NT2/D1 (cell line): Measurements from ENCODE around the gene ADCY9.

Source experiments
- DNase-seq: peaks from one replicate; pipeline ENCODE4 v3.0.0-alpha.2; 2011; ENCODE audit warnings: low read depth, low spot score
- H3K27me3 ChIP-seq: 2 replicates; pipeline ENCODE4 v1.6.0; 2011; ENCODE audit warnings: mild to moderate bottlenecking; ENCODE audit not compliant: insufficient read length, insufficient read depth
- H3K36me3 ChIP-seq: 2 replicates; pipeline ENCODE4 v1.6.1; 2011; ENCODE audit warnings: mild to moderate bottlenecking, low read length, mixed read lengths; ENCODE audit not compliant: insufficient read depth, insufficient read length
- H3K4me1 ChIP-seq: 2 replicates; pipeline ENCODE4 v1.5.1; 2011; ENCODE audit not compliant: insufficient read depth, insufficient read length
- H3K4me3 ChIP-seq: 2 replicates; pipeline ENCODE4 v1.5.1; 2011; ENCODE audit warnings: low read depth; ENCODE audit not compliant: insufficient read length
- H3K9ac ChIP-seq: 2 replicates; pipeline ENCODE4 v1.6.0; 2011; ENCODE audit warnings: low read depth; ENCODE audit not compliant: insufficient read length
- H3K9me3 ChIP-seq: 2 replicates; pipeline ENCODE4 v1.5.1; 2011; ENCODE audit warnings: mild to moderate bottlenecking, low read length; ENCODE audit not compliant: insufficient read depth
- SUZ12 ChIP-seq: IDR thresholded peaks from 2 replicates; pipeline ENCODE4 v1.6.1; 2011; ENCODE audit not compliant: insufficient read length, insufficient read depth; ENCODE audit errors: extremely low read depth
- YY1 ChIP-seq: IDR thresholded peaks from 2 replicates; pipeline ENCODE4 v1.6.1; 2011; ENCODE audit not compliant: insufficient read length, insufficient read depth
- ZNF274 ChIP-seq: IDR thresholded peaks from 2 replicates; pipeline ENCODE4 v1.6.1; 2011; ENCODE audit warnings: mild to moderate bottlenecking, low read depth, low read length

ADCY9 gene

GRCh38 chr16:4090351-4090851, 25.8 kb downstream of the ADCY9 start:
- Histone ChIP-seq H3K9ac (no peak overlapping the region), H3K4me1 (peaks cover 4% of the 10 kb centered on the region), H3K36me3 (no peaks in the 10 kb centered on the region), H3K27me3 (no peaks in the 10 kb centered on the region), H3K9me3 (no peaks in the 10 kb centered on the region), H3K4me3 (no peak overlapping the region)
- no peak for DNase-seq
- TF ChIP-seq YY1 (no peak), ZNF274 (no peak), SUZ12 (no peak)

GRCh38 chr16:4089811-4090301, 26.4 kb downstream of the ADCY9 start:
- H3K27me3 ChIP-seq, result no peaks in the 10 kb centered on the region
- H3K36me3 ChIP-seq, result no peaks in the 10 kb centered on the region
- H3K9ac ChIP-seq, result no peak overlapping the region
- DNase-seq, result no peak
- H3K4me1 ChIP-seq, result peaks cover 4% of the 10 kb centered on the region
- H3K4me3 ChIP-seq, result no peak overlapping the region
- no peak for TF ChIP-seq YY1
- TF ChIP-seq ZNF274, result no peak
- TF ChIP-seq SUZ12, result no peak
- no peaks in the 10 kb centered on the region for H3K9me3 ChIP-seq

DNA sequence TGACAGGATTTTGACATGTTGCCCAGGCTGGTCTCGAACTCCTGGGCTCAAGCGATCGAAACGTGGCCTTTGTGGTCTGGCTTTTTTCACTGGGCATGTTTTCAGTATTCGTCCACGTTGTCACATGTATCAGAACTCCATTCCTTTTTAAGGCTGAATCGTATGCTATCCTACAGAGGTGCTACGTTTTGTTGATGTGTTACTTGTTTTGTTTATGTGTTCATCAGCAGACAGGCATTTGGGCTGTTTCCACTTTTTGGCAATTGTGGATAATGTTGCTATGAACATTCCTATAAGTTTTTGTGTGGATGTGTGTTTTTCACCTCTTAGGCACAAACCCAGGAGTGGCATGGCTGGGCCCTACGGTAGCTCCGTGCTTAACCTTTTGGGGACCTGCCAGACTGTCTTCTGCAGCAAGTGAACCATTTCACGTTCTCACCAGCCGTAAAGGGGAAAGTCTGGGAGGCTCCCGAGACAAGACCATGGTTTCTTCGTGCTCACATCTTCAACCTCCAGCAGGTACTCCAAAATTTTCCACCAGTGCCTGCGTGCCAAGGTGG, 26.9 kb downstream of the ADCY9 start:
- H3K4me3 ChIP-seq, result no peak overlapping the region
- H3K4me1 ChIP-seq, result peaks cover 4% of the 10 kb centered on the region
- no peaks in the 10 kb centered on the region for H3K36me3 ChIP-seq
- TF ChIP-seq ZNF274, result no peak
- no peak for TF ChIP-seq YY1
- DNase-seq, result no peak
- no peaks in the 10 kb centered on the region for H3K27me3 ChIP-seq
- no peak overlapping the region for H3K9ac ChIP-seq
- no peaks in the 10 kb centered on the region for H3K9me3 ChIP-seq

- no peak for DNase-seq
- no peak overlapping the region for H3K4me3 ChIP-seq
- H3K27me3 ChIP-seq, result no peaks in the 10 kb centered on the region
- peaks cover 4% of the 10 kb centered on the region for H3K4me1 ChIP-seq
- no peaks in the 10 kb centered on the region for H3K9me3 ChIP-seq
- no peaks in the 10 kb centered on the region for H3K36me3 ChIP-seq
- no peak overlapping the region for H3K9ac ChIP-seq
- no peak for TF ChIP-seq SUZ12
- no peak for TF ChIP-seq YY1
- no peak for TF ChIP-seq ZNF274
Measured at GRCh38 chr16:4087990-4088577, 28.2 kb downstream of the ADCY9 start.

GRCh38 chr16:4087099-4087885, 28.9 kb downstream of the ADCY9 start:
- H3K36me3 ChIP-seq, result no peaks in the 10 kb centered on the region
- no peaks in the 10 kb centered on the region for H3K9me3 ChIP-seq
- H3K27me3 ChIP-seq, result no peaks in the 10 kb centered on the region
- TF ChIP-seq SUZ12, result no peak
- TF ChIP-seq YY1, result no peak
- no peak for TF ChIP-seq ZNF274
- no peak for DNase-seq
- no peak overlapping the region for H3K9ac ChIP-seq
- no peak overlapping the region for H3K4me3 ChIP-seq
- H3K4me1 ChIP-seq, result peaks cover 8% of the 10 kb centered on the region

DNA sequence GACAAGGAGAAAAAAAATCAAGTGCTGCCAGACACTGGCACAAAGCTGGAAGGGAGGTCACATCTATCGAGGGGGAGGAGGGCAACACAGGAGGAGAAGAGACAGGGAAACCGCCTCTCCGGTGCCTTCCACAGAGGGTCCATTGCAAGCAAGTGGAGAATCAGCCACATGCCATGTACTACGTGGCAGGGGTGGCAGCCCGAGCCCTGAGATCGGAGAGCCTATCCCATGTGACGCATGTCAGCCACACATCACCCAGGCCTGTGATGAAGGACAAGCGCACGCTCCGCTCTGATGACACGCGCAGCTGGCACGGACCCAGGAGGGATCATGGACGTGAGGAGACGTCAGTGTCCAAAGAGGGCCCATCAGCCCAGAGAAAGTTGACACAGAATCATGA, 30.1 kb downstream of the ADCY9 start:
- H3K27me3 ChIP-seq, result no peaks in the 10 kb centered on the region
- peaks cover 9% of the 10 kb centered on the region for H3K4me1 ChIP-seq
- no peak overlapping the region for H3K9ac ChIP-seq
- H3K36me3 ChIP-seq, result no peaks in the 10 kb centered on the region
- H3K9me3 ChIP-seq, result no peaks in the 10 kb centered on the region
- no peak overlapping the region for H3K4me3 ChIP-seq
- DNase-seq, result no peak
- TF ChIP-seq YY1, result no peak
- TF ChIP-seq SUZ12, result no peak
- no peak for TF ChIP-seq ZNF274

- TF ChIP-seq YY1, result no peak
- TF ChIP-seq SUZ12, result no peak
- TF ChIP-seq ZNF274, result no peak
- DNase-seq, result no peak
- Histone ChIP-seq H3K9ac (no peak overlapping the region), H3K4me3 (no peak overlapping the region), H3K36me3 (no peaks in the 10 kb centered on the region), H3K27me3 (no peaks in the 10 kb centered on the region), H3K4me1 (peaks cover 11% of the 10 kb centered on the region), H3K9me3 (no peaks in the 10 kb centered on the region)
Measured at GRCh38 chr16:4085405-4085970, 30.8 kb downstream of the ADCY9 start.
